ENCODE measurements around the gene SOCS1.

The SOCS1 gene

GRCh38 chr16:11274964-11275363 is 19.0 kb upstream of the SOCS1 start:
- Mint-ChIP-seq H3K9me3 (no peaks in the 10 kb centered on the region), H3K4me3 (no peak overlapping the region), H3K27ac (no peak overlapping the region), H3K4me1 (ENCODE audit: low read depth) (peaks cover 2% of the 10 kb centered on the region), H3K27me3 (no peaks in the 10 kb centered on the region), H3K36me3 (ENCODE audit: low read depth) (no peaks in the 10 kb centered on the region)

GRCh38 chr16:11273721-11274324 is 17.8 kb upstream of the SOCS1 start:
- Mint-ChIP-seq H3K4me1 (ENCODE audit: low read depth) (no peaks in the 10 kb centered on the region), H3K36me3 (ENCODE audit: low read depth) (no peaks in the 10 kb centered on the region), H3K9me3 (no peaks in the 10 kb centered on the region), H3K4me3 (no peak overlapping the region), H3K27ac (no peak overlapping the region), H3K27me3 (no peaks in the 10 kb centered on the region)

- Mint-ChIP-seq H3K4me1 (ENCODE audit: low read depth) (no peaks in the 10 kb centered on the region), H3K27me3 (no peaks in the 10 kb centered on the region), H3K36me3 (ENCODE audit: low read depth) (no peaks in the 10 kb centered on the region), H3K9me3 (no peaks in the 10 kb centered on the region), H3K27ac (no peak within 1 kb of the TSS), H3K4me3 (no peak within 1 kb of the TSS)
Measured at GRCh38 chr16:11272921-11273720, 17.1 kb upstream of the SOCS1 start, which contains the start of gene PRM3. Gene PRM3, minus strand, starts transcription at chr16:11273629. Its CDS starts 34 bp downstream, at chr16:11273595.

- H3K4me3 Mint-ChIP-seq = no peak overlapping the region
- H3K27me3 Mint-ChIP-seq = no peaks in the 10 kb centered on the region
- no peaks in the 10 kb centered on the region for H3K9me3 Mint-ChIP-seq
- H3K27ac Mint-ChIP-seq = no peak overlapping the region
- H3K4me1 Mint-ChIP-seq (ENCODE audit: low read depth) = no peaks in the 10 kb centered on the region
- no peaks in the 10 kb centered on the region for H3K36me3 Mint-ChIP-seq (ENCODE audit: low read depth)
Measured at GRCh38 chr16:11272484-11272883, 16.5 kb upstream of the SOCS1 start.

GRCh38 chr16:11271610-11272009 is 15.6 kb upstream of the SOCS1 start:
- no peaks in the 10 kb centered on the region for H3K27me3 Mint-ChIP-seq
- no peaks in the 10 kb centered on the region for H3K9me3 Mint-ChIP-seq
- H3K36me3 Mint-ChIP-seq (ENCODE audit: low read depth) = no peaks in the 10 kb centered on the region
- no peaks in the 10 kb centered on the region for H3K4me1 Mint-ChIP-seq (ENCODE audit: low read depth)
- H3K4me3 Mint-ChIP-seq = no peak overlapping the region
- no peak overlapping the region for H3K27ac Mint-ChIP-seq

- H3K4me1 Mint-ChIP-seq (ENCODE audit: low read depth) = no peaks in the 10 kb centered on the region
- no peaks in the 10 kb centered on the region for H3K27me3 Mint-ChIP-seq
- no peaks in the 10 kb centered on the region for H3K9me3 Mint-ChIP-seq
- no peak overlapping the region for H3K27ac Mint-ChIP-seq
- H3K36me3 Mint-ChIP-seq (ENCODE audit: low read depth) = no peaks in the 10 kb centered on the region
- no peak overlapping the region for H3K4me3 Mint-ChIP-seq
Measured at GRCh38 chr16:11270602-11271162, 14.7 kb upstream of the SOCS1 start.

- Mint-ChIP-seq H3K27ac (no peak within 1 kb of the TSS), H3K27me3 (no peaks in the 10 kb centered on the region), H3K4me3 (no peak within 1 kb of the TSS), H3K9me3 (no peaks in the 10 kb centered on the region), H3K36me3 (ENCODE audit: low read depth) (no peaks in the 10 kb centered on the region), H3K4me1 (ENCODE audit: low read depth) (peaks cover 11% of the 10 kb centered on the region)
Measured at GRCh38 chr16:11268921-11269375, 12.9 kb upstream of the SOCS1 start, which contains the start of gene TNP2. Gene TNP2, minus strand, starts transcription at chr16:11269325. Its CDS starts 63 bp downstream, at chr16:11269262.

- Mint-ChIP-seq H3K4me3 (no peak overlapping the region), H3K27me3 (peaks cover under 1% of the 10 kb centered on the region), H3K27ac (no peak overlapping the region), H3K4me1 (ENCODE audit: low read depth) (peaks cover 27% of the 10 kb centered on the region), H3K9me3 (no peaks in the 10 kb centered on the region), H3K36me3 (ENCODE audit: low read depth) (no peaks in the 10 kb centered on the region)
Measured at GRCh38 chr16:11265124-11265523, 9.1 kb upstream of the SOCS1 start.

GRCh38 chr16:11264155-11264832 is 8.3 kb upstream of the SOCS1 start:
- H3K9me3 Mint-ChIP-seq = no peaks in the 10 kb centered on the region
- peaks cover 2% of the 10 kb centered on the region for H3K27me3 Mint-ChIP-seq
- H3K4me1 Mint-ChIP-seq (ENCODE audit: low read depth) = peaks cover 33% of the 10 kb centered on the region
- peak overlapping the region; percentile 18 for H3K4me3 Mint-ChIP-seq
- no peaks in the 10 kb centered on the region for H3K36me3 Mint-ChIP-seq (ENCODE audit: low read depth)
- peak overlapping the region; percentile 74 for H3K27ac Mint-ChIP-seq

- Mint-ChIP-seq H3K4me1 (ENCODE audit: low read depth) (peaks cover 38% of the 10 kb centered on the region), H3K36me3 (ENCODE audit: low read depth) (no peaks in the 10 kb centered on the region), H3K27me3 (peaks cover 2% of the 10 kb centered on the region), H3K27ac (peak overlapping the region; percentile 74), H3K4me3 (peak overlapping the region; percentile 18), H3K9me3 (no peaks in the 10 kb centered on the region)
Measured at GRCh38 chr16:11263737-11264136, 7.7 kb upstream of the SOCS1 start.

- Mint-ChIP-seq H3K27me3 (peaks cover 2% of the 10 kb centered on the region), H3K4me3 (no peak overlapping the region), H3K27ac (no peak overlapping the region), H3K4me1 (ENCODE audit: low read depth) (peaks cover 46% of the 10 kb centered on the region), H3K9me3 (no peaks in the 10 kb centered on the region), H3K36me3 (ENCODE audit: low read depth) (no peaks in the 10 kb centered on the region)
Measured at GRCh38 chr16:11262915-11263314, 6.9 kb upstream of the SOCS1 start.

- no peak overlapping the region for H3K4me3 Mint-ChIP-seq
- H3K36me3 Mint-ChIP-seq (ENCODE audit: low read depth) = no peaks in the 10 kb centered on the region
- peaks cover 2% of the 10 kb centered on the region for H3K27me3 Mint-ChIP-seq
- no peaks in the 10 kb centered on the region for H3K9me3 Mint-ChIP-seq
- H3K4me1 Mint-ChIP-seq (ENCODE audit: low read depth) = peaks cover 58% of the 10 kb centered on the region
- no peak overlapping the region for H3K27ac Mint-ChIP-seq
Measured at GRCh38 chr16:11260596-11260966, 4.6 kb upstream of the SOCS1 start.

GRCh38 chr16:11259655-11260595 is 3.9 kb upstream of the SOCS1 start:
- Mint-ChIP-seq H3K9me3 (no peaks in the 10 kb centered on the region), H3K27ac (peak overlapping the region; percentile 12), H3K27me3 (peaks cover 2% of the 10 kb centered on the region), H3K4me3 (no peak overlapping the region), H3K36me3 (ENCODE audit: low read depth) (no peaks in the 10 kb centered on the region), H3K4me1 (ENCODE audit: low read depth) (peaks cover 58% of the 10 kb centered on the region)
